Measurements from ENCODE around the gene CSRNP3.

The CSRNP3 gene

DNA sequence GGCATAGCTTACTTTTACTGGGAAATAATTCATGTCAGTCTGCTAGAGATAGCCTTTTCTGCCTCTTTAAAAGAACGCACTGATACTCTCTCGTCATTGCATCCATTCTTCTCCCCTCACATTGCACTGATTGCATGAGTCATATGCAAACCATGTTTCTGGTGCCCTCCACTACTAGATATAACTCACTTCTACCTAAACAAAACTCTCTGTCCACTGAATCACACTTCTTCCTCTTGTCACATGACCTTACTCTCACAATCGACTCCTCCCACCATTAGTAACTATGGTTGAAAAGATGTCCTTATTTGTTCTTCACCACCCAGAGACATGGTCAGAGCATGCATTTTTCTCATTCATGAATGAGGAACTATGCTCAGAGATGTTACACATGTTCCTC lies 158.0 kb downstream of the CSRNP3 start:
- TF ChIP-seq, protein P1, sequence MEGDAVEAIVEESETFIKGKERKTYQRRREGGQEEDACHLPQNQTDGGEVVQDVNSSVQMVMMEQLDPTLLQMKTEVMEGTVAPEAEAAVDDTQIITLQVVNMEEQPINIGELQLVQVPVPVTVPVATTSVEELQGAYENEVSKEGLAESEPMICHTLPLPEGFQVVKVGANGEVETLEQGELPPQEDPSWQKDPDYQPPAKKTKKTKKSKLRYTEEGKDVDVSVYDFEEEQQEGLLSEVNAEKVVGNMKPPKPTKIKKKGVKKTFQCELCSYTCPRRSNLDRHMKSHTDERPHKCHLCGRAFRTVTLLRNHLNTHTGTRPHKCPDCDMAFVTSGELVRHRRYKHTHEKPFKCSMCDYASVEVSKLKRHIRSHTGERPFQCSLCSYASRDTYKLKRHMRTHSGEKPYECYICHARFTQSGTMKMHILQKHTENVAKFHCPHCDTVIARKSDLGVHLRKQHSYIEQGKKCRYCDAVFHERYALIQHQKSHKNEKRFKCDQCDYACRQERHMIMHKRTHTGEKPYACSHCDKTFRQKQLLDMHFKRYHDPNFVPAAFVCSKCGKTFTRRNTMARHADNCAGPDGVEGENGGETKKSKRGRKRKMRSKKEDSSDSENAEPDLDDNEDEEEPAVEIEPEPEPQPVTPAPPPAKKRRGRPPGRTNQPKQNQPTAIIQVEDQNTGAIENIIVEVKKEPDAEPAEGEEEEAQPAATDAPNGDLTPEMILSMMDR (IDR thresholded peaks at IDR 0.05; ENCODE audit: low read depth, low read length, missing control alignments): no peak
- DNase-seq (ENCODE audit: low read depth): no peak
- H3K4me3 ChIP-seq (ENCODE audit: low read depth, low read length): no peak overlapping the region
- in situ Hi-C loops (cut with HindIII; ENCODE audit: low sequenced_read_pairs): no loop called here

DNA sequence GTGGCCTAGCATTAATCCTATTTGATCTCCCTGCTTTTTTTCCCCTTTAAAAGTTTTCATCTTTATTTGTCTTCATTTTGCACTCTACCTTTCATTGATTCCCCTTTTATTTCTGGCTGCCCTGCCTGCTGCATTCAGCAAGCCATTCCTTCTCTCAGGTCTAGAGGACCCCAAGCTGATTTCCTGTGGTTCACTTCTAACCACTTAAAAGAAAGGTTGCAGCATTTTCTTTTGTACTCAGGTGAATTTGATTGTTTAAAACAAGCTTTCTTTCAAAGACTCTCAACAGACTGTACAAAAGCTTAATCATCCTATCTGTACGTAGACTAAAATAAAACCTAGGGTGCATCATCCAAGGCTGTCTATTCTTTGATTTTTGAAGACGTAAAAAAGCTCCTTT lies 160.3 kb downstream of the CSRNP3 start:
- DNase-seq (ENCODE audit: low read depth): no peak
- in situ Hi-C loops (cut with HindIII; ENCODE audit: low sequenced_read_pairs): no loop called here
- H3K4me3 ChIP-seq (ENCODE audit: low read depth, low read length): no peak overlapping the region
- TF ChIP-seq, protein P1 (IDR thresholded peaks at IDR 0.05; ENCODE audit: low read depth, low read length, missing control alignments): no peak

DNA sequence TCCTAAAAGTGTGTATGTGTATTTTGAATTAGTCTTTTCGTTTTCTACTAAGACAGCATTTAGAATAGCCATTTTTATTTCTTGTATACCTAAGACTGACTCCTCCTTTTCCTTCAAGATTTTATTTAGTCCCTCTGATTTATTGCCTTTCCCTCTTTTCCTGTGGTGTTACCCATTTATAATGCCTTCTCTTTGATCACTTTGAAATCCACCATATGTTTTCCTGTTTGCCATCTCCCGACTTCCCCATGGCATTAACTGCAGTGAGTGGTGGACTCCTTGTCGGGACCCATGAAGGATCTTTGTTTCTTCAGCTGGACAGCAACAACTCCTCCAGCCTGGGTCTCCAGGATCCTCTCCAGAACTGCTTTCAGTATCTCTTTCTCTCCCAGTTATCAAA lies 160.7 kb downstream of the CSRNP3 start:
- TF ChIP-seq, protein P1 (IDR thresholded peaks at IDR 0.05; ENCODE audit: low read depth, low read length, missing control alignments): no peak
- no peak overlapping the region for H3K4me3 ChIP-seq (ENCODE audit: low read depth, low read length)
- in situ Hi-C loops (cut with HindIII; ENCODE audit: low sequenced_read_pairs): no loop called here
- DNase-seq (ENCODE audit: low read depth): no peak

DNA sequence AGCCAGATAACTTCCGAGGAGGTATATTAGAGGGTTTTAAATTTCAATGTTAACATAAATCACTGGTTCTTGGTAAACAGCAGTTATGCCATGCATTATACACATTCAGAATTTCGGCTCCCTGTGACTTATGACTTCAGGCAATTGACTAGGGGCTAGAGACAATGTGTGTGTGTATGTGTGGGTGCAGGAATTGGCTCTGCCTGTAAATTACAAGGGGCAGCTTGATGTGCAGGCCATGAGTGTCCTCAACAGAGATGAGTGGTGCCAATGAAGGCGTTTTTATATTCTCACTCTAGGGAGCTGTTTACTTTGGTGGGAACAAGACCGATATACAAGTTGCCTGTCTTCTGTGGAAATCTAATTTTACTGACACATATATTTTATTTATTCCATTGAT lies 161.6 kb downstream of the CSRNP3 start:
- H3K4me3 ChIP-seq (ENCODE audit: low read depth, low read length): no peak overlapping the region
- in situ Hi-C loops (cut with HindIII; ENCODE audit: low sequenced_read_pairs): no loop called here
- DNase-seq (ENCODE audit: low read depth): no peak
- TF ChIP-seq, protein P1 (IDR thresholded peaks at IDR 0.05; ENCODE audit: low read depth, low read length, missing control alignments): no peak

DNA sequence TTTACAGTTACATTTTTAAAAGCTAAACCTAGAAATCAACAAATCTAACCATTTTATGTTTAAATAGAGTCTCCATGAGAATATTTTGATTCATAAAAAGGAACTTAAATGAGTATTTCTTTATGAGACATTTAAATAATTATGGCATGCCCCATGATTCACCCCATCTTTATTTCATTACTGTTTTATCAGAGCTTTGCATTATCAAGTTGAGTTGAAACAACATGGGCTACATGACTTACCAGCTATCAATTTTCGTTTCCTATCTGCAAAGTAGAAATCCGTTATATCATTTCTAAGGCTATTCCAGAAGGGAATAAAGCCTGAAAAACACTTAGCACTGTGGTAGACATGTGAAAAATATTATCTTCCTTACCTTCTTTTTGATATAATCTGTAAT lies 163.1 kb downstream of the CSRNP3 start:
- in situ Hi-C loops (cut with HindIII; ENCODE audit: low sequenced_read_pairs): no loop called here

DNA sequence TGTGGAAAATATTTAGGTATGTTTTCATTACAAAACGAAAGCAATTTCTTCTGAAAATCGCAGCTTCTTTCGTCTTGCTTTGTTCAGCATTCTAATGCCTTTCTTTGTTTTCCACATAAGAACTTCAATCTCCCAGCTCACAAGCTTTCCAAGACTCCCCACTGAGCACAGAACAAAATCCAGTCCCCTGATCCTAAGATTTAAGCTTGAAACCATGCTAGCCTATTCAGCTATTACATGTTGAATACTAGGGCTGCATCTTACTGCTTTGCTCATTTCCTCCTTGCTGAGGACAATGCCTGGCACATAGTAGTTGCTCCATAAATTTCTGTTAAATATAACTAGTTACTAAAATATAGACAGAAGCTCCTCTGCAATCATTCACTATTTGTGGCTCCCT lies 163.9 kb downstream of the CSRNP3 start:
- DNase-seq (ENCODE audit: low read depth): no peak
- TF ChIP-seq, protein P1 (IDR thresholded peaks at IDR 0.05; ENCODE audit: low read depth, low read length, missing control alignments): no peak
- H3K4me3 ChIP-seq (ENCODE audit: low read depth, low read length): no peak overlapping the region
- in situ Hi-C loops (cut with HindIII; ENCODE audit: low sequenced_read_pairs): no loop called here

More for the DNA sequence above, 163.1 kb downstream of the CSRNP3 start:
- TF ChIP-seq, protein P1 (IDR thresholded peaks at IDR 0.05; ENCODE audit: low read depth, low read length, missing control alignments): no peak
- DNase-seq (ENCODE audit: low read depth): no peak
- H3K4me3 ChIP-seq (ENCODE audit: low read depth, low read length): no peak overlapping the region

DNA sequence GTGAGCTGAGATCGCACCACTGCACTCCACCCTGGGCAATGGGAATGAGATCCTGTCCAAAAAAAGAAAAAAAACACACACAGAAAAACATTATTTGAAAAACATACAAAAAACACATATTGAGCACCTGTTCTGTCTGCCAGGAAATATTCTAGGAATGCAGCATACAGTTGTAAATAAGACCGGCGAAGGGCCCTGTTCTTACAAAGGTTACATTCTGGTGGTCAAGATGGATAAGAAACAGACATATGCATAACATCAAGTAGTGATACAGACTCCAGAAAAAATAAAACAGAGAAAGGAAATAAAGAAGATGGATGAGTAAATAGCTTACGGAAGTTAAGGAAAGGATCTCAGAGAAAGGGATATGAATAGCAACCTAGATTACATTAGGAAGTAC lies 164.8 kb downstream of the CSRNP3 start:
- in situ Hi-C loops (cut with HindIII; ENCODE audit: low sequenced_read_pairs): no loop called here
- no peak for DNase-seq (ENCODE audit: low read depth)

More for the DNA sequence above, 164.8 kb downstream of the CSRNP3 start:
- no peak overlapping the region for H3K4me3 ChIP-seq (ENCODE audit: low read depth, low read length)
- TF ChIP-seq, protein P1 (IDR thresholded peaks at IDR 0.05; ENCODE audit: low read depth, low read length, missing control alignments): no peak

Data from astrocyte of the cerebellum (primary cell).